NCI-H1694 (cell line): Measurements from ENCODE around the gene USH1C.
A peak's percentile ranks its signal among the peaks of the same experiment; 100 is the strongest.

Source experiments
- DNase-seq: peaks from one replicate; lab custom pipeline; 2025; lab: John Stamatoyannopoulos, UW

Gene USH1C

DNA sequence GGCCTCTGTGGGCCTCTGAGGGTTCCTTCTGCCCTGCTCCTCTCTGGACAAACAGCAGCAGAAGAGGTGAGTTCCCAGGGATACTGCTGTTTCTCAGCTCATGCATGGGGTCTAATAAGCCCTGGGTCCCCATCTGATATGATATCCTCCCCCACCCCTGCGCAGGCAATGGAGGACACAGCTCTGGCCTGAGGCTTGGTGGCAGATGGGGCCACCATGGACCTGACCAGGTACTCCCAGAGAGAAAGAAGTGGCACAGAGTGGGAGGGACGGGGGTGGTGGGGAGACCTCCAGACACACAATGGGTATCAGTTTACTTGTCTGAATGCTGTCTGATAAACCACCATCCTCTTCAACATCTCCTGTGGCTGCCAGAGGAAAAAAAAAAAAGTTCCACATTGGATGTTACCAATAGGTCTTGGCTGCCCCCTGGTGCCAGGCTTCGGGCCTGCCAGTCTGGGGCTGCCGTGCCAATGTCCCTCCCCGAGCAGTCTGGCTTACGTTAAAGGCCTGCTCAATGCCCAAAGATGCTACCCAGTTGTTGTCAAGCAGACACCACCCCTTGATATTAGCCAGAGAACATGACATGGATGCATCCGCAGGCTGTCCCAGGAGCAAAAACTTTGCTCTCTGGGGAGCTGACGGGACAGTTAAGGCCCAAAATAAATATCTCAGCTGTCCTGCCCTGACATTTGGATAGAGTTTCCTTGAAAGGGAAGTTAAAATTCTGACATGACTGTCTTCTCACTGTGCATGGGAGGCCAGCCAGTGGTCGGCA lies 39.7 kb downstream of the USH1C start:
- DNase-seq, result peak; percentile 72

DNA sequence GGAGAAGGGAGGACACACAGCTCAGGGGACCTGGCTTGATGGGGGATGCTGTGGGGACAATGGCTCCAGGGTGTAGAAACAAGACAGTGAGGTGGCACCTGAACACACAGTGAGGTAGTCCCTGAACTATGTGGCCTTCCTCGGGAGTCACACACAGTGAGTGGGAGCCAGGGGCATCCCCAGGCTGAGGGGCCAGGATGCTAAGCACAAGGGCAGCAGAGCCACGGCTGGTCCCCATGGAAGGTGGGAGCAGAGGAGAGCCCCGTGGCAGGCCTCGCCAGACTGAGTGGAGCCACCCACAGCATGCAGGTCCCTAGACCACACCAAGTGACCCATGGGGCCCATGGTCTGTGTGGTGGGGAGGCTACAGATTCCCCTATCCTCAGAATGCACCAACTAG lies 41.6 kb downstream of the USH1C start:
- DNase-seq, result no peak

DNA sequence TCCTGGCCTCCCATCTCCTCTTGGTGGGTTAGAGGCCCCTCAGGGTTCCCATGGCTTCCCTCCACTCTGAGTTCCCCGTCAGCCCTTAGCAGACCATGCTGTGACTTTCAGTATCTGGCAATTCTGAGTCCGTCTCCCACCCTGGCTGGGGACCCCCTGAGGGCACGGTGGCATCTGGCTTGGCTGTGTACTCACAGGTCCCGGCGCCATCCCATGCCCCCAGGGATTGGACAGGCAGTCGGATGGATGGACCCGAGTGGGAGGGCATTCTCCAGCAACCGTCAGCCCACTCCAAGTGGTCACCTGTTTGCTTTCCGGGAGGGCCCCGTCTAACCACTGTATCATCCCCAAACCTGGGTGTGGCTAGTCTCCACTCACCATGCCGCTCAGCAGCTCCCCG lies 43.5 kb downstream of the USH1C start:
- no peak for DNase-seq

DNA sequence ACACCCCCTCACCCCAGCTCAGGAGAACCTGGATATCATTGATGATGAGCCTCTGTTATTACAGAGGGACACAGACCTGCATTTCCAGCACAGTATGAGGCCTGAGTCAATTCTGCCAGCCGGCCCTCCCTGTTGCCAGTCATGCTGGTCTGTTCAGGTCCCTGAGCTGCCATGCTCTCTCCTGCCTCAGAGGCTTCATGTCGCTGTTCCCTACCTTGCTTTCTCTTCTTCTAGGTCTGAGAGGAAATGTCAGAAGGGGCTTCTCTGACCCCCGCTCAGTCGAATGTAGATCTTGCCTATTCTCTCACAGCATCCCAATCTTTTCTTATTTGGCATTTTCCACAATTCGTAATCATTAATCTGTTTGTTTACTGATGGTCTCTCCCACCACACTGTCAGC lies 45.7 kb downstream of the USH1C start:
- no peak for DNase-seq

DNA sequence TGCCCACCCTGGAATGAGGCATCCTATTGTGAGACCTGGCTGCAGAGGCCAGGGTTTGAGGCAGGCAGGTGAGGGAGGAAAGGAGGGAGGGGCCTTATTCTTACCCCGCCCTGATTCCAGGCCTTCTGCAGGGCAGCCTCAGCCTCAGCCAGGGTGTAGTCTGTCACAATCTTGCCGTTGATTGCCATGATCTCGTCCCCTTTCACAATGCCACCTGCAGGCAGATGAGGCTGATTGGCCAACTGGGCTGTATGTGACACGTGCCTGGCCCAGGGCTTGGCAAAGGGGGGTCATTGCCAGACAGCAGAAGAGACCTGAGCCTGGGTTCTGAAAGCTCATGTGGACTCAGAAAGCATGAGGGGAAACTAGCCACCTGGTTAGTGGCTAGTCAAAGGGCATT lies 46.2 kb downstream of the USH1C start:
- no peak for DNase-seq

DNA sequence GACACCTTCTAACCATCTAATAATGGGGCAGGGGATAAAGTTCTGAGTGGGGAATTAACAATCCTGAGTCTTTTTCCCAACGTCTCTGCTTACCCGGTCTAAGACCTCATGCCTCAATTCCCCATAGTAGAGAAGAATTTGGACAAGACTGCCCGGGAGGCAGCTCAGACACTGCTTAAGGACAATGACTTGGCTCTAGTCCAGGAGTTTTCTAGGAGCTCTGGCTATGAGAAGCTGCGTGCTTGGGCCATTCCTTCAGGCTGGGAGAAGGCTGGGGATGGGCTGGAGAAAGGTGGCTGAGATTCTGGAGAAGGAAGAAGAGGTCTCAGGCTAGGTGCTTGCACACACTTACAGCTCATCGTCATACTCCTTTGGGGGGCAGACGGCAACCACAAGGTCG lies 47.8 kb downstream of the USH1C start:
- no peak for DNase-seq

DNA sequence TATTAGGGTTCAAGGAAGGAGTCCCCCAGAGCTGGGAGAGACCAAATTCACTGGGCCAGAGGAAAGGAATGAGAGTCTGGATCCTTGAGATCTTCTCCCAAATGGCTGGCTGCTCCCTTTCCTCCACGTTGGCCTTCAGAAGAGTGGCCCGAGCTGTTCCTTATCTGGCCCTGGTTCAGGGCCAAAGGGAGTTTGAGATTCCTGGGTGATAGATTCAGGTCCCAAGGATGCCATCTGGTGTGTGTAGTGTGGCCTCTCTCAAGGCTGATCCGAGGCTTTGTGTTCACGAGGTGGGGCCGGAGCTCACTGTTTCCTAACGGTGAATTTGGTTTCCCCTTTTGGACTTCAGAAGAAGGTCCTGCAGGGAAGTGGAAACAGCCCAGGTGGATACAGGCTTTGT lies 50.2 kb downstream of the USH1C start:
- DNase-seq, result no peak

DNA sequence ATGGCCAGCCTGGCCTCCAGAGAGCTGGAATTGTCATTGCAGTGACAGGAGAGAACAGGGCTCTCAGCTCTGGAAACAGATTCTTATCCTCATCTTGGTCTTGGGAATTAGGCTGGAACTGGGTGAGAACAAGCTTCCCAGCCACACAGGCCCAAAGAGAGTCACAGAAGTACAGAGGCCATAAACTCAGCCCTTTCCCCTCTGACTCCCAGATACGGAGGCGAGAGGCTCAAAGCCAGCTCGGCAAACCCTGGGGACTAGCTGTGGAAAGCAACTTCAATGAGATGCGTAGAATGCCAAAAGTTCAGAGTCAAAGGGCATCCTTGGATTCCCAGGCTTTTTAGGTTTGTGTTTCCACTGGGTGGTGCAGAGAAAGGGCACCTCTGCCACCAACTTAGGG lies 53.3 kb downstream of the USH1C start:
- DNase-seq, result no peak

DNA sequence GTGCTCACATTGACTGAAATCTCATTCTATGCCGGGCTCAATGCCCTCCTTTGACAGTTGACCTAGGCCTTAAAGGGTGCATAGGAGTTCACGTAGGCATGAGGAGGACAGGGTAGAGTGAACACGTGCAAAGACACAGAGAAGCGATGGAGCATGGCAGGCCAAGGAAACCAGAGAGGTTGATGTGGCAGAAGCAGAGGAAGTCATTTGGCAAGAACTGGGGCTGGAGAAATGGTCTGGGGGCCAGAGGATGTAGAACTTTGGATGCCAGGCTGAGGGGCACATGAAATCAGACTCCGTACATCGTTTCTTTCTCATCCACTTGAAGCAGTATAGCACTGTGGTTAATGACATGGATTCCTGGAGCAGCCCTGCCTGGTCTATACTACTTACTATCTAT lies 54.0 kb downstream of the USH1C start:
- no peak for DNase-seq

DNA sequence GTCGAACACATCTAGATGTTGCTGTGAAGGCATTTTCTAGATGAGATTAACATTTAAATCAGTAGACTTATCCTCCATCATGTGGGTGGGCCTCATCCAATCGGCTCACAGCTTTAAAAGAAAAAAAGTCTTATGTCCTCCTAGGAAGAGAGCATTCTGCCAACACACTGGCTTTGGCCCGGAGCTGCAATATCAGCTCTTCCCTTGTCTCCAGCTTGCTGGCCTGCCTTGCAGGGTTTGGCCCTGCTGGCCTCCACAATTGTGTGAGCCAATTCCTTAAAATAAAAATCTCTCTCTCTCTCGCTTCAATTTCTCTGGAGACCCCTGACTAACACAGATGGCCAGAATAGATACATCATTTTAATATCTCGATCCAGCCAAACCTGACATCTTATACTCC lies 54.5 kb downstream of the USH1C start:
- DNase-seq, result no peak

DNA sequence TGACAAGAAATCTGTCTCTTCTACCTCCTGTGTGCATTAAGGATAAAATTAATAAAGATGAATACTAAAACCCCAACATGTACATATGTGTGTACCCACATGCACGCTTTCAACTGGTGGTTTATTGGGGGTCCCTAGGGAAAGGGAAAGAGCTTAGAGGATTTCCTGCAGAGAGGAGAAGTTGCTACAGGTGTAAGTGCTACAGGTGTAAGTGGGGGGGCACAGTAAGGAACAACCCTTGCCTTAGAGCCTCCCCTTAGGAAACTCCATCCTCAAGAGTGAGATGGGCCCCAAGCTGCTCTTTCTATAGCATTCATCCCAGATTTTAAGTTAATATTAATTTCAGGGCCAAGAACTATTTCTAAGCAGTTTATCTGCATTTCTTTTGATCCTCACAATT lies 55.7 kb downstream of the USH1C start:
- no peak for DNase-seq

DNA sequence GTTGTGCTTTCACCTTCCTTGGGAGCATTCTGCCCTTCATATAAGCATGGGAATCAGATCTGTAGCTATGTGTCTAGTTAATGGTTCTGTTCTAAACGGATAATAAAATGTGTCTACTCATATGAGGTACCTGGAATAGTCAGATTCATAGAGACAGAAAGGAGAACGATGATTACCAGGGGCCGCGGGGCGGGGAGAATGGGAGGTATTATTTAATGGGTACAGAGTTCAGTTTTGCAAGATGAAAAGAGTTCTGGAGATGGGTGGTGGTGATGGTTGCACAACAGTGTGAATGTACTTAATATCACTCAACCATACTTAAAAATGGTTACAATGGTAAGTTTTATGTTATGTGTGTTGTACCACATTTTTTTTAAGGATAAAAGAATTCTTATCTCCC lies 57.6 kb downstream of the USH1C start:
- no peak for DNase-seq

DNA sequence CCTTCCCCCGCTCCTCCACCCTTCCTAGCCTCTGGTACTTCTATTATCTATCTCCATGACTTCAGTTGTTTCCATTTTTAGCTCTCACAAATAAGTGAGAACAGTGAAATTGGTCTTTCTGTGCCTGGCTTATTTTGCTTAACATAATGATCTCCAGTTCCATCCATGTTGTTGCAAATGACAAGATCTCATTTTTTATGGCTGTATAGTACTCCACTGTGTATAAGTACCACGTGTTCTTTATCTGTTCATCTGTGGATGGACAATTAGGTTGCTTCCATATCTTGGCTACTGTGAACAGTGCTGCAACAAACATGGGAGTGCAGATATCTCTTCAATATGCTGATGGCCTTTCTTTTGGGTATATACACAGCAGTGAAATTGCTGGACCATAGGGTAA lies 60.7 kb downstream of the USH1C start:
- DNase-seq, result no peak

DNA sequence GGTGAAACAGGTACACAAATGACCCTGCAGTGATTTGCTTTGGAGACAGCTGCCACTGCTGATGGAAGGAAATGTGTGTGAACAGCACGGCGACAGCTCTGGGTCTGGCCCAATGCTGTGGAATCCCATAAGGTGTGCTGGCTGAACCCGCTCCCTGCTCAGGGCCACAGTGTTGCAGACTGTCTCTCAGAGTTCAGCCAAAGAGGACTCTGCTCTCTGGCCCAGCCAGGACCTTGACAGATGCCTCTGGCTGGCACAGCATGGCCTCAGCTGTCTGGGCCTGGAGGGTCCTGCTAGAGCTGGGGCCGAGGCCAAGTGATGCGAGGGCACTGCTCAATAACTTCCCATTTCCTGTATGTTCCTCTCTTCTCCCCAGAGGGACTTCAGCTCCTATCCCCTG lies 62.3 kb downstream of the USH1C start:
- no peak for DNase-seq

DNA sequence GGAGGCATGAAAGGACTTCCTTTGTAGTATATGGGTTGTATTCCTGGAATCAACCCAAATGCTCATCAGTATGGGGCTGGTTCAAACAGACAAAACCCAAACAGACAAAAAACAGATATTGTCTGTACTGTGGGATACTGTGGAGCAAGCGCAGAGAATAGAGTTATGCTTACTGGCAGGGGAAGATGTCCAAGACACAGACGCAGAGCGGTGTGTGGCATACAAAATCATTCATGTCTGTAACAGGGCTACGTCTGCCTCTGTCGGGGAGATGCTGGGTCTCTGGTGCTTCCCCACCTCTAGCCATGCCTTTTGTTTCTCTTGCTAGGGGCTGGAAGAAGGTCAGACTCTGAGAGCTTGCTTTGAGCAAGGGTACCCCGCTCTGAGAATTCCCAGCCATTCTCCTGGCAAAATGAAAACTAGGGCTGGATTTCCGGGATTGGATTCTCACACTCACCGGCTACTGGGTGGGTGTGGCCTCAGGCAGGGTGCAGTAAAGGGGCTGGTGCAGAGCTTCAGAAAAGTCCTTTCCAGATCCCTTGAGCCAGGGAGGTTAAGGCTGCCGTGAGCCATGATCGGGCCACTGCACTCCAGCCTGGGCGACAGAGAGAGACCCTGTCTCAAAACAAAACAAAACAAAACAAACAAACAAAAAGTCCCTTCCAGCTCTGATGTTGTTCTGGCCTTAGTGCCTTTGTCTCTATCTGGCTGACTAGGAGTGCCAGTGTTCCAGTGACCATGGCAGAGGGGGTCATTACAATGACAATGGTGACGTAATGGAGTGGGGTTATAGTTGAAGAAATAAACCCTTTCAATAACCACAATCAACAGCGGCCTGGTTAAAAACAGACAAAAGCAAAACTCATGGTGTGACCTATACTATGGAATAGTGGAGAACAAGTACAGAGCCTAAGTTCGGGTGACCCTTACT lies 64.7 kb downstream of the USH1C start:
- peak; percentile 19 for DNase-seq

DNA sequence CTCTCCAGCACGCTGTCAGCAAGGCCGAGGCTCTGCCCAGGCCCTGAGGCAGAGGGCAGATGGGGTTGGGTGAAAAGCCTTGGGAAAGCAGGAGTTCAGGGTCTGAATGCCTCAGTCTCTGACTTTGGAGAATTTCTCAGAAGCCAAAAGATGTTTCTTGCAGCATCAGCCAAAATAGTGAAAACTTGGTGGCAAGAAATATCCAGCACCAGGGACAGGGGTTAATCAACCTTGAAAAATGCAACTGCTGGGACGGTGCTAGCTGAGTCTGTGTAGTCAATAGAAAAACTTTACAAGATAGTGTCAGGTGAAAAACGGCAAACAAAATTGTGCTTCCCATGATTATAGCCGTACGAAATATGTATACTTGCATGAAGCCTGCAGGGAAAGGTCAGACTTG lies 66.1 kb downstream of the USH1C start:
- DNase-seq, result no peak

DNA sequence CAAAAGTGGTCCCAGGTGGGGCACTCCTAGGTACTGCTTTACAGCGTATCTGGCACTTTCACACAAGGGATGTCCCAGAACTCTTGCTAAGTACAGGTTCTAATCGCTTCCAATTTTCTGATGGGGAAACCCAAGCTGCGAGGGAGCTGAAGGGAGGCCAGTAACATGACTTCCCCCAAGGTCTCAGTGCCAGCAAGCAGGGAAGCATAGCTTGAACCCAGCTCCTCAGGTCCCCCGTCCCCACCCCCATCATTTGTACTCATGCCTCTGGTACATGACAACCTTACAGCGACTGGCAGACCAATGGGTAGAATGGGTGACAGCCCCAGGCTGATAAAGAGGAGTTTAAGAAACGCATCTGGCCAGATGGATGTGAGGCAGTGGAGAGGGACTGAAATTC lies 66.9 kb downstream of the USH1C start:
- no peak for DNase-seq

DNA sequence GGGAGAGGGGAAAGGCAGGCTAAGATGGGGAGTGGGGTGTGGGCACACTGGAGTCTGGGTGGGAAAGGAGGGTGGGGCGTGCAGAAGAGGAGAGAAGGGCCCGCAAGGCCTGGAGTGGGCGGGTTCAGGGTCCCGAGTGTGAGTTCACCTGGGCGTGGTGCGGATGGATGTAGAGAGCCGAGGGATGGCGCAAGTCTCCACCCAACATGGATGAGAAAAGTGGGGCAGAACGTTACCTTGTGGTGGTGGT lies 67.2 kb downstream of the USH1C start:
- DNase-seq, result no peak

DNA sequence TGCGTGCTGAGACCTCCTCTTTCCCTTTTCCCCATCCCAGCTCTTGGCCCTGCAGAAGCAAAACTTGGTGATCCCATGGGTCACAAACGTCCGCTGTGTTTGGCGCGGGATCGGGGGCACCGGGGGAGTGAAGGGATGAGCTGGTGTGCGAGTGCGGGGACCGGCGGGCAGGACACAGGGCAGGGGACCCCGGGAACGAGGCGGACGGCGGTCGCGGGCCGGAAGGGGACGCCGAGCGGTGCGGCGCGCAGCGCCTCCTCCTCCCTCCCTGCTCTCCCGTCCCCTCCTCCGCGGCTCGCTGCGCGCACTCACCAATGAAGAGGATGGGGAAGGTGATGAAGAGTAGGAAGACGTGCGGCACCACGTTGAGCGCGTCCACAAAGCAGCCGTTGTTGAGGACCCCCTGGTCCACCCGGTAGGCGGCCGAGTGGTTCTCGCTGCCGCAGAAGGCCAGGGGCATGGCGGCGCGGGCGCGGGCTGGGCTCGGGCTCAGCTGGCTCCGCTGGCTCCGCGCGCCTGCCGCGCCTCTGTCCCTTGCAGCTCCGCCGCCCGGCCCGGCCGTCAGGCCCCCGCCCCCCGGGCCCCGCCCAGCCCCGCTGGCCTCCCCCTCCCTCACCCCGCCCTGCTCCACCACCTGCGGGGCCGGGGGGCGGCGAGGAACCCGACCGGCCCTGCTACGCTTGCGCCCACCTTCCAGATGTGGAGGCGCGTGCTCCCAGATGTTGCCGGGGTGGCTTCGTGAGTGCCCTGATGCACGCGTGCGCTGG lies 67.7 kb downstream of the USH1C start, which contains the start of gene ABCC8:
Gene ABCC8 (minus strand): TSS at position 529 of the 767 bp plus-strand sequence. CDS start 69 bp downstream, at position 460.
- DNase-seq, result no peak

DNA sequence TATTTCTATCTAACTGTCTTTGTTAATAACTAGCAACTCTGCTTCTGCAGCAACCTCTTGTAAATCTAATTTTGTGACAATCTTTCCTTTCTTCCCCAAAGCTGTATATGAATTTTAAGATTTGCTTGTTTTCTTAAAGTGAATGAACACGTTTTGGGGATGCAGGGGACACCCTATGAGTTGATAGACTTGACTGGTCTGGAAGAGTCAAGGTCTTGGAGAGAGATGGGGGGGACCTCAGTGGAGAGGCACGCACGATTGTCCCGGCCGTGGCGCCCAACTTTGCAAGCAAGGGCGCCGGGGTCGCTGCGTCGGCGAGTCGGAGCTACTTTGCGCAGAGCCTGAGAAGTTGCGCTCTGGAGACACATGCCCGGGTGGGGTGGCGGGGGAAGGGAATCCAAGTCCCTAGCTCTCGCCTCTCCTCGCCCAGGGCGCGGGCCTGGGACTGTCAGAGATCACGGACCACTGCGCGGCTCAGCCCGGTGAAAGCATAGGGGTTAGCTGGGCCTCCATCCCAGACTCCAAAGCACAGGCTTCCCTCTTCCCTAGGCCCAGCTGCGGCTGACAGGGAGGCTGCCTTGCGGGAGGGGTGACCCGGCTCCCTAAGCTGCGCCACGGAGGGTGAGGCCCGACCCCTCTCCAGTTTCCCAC lies 68.4 kb downstream of the USH1C start:
- no peak for DNase-seq

DNA sequence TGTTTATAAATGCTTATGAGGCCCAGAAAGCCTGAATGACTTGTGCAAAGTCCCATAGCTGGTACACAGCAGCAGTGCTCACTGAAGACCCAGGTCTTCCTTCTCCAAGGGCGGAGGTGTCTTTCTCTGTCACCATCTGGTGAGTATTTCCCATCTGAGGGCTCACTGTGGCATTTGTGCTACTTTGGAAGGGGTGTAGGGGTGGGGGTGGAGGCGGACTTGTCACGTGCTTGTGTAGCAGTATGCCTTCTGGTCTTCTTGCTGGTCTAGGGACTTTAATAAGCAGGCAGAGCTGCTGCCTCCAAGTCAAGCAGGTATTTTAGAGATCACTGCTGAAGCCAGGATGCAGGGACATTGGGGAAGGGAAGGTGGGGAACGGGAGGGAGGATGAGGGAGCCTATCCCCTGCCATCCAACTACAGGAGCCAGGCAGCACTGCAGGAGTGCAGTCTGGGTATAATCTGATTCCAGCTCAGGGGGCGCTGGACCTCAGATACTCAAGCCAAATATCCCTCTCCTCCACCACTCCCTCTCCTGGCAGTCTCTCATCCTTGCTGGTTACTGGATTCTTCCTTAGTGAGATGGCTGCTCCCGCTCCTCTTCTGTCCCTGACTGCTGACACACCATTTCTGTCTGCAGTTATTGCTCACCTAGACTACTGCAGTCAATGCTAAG lies 71.0 kb downstream of the USH1C start:
- DNase-seq, result no peak

DNA sequence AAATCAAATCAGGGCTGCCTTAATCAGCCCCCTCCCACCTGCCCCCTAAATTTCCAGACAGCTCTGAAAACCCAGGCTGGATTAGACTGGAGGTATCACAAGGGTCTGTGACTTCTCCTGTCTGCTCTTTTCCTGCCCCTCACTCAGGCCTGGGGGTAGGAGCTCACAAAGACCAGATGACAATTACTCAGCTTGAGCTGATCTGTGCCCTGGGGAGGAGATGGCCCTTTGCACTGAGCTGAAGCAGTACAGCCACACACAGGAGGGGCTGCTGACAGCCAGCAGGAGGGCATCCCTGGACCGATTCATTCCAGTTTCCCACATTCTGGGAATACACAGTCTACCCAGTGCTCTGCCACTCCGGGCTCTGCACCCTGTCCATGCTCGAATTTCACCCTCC lies 71.7 kb downstream of the USH1C start:
- no peak for DNase-seq
